Dedifferentiated amniotic fluid mesenchymal stem cell (primary cell): ENCODE data around the gene ZFPM1.
"Not testable (repeated sequence)": the region's sequence is repeated elsewhere in the genome, so short reads cannot be mapped to it uniquely, and the experiment has no call there.

Experiments
- DNase-seq: peaks from one replicate; pipeline ENCODE4 v3.0.0-alpha.2; 2016; ENCODE audit errors: extremely low spot score

The ZFPM1 gene

GRCh38 chr16:88466175-88466862 is 13.2 kb downstream of the ZFPM1 start:
- DNase-seq = no peak

- DNase-seq = no peak
Measured at GRCh38 chr16:88466949-88467348, 13.9 kb downstream of the ZFPM1 start.

GRCh38 chr16:88467541-88467944 is 14.5 kb downstream of the ZFPM1 start:
- DNase-seq = no peak

- no peak for DNase-seq
Measured at GRCh38 chr16:88468275-88469129, 15.4 kb downstream of the ZFPM1 start.

GRCh38 chr16:88469615-88470395 is 16.7 kb downstream of the ZFPM1 start:
- no peak for DNase-seq

GRCh38 chr16:88470396-88470680 is 17.3 kb downstream of the ZFPM1 start:
- not testable (repeated sequence) for DNase-seq

- not testable (repeated sequence) for DNase-seq
Measured at GRCh38 chr16:88470696-88471095, 17.6 kb downstream of the ZFPM1 start.

GRCh38 chr16:88471115-88471514 is 18.0 kb downstream of the ZFPM1 start:
- DNase-seq = no peak

- no peak for DNase-seq
Measured at GRCh38 chr16:88471575-88471974, 18.5 kb downstream of the ZFPM1 start.

GRCh38 chr16:88472069-88472468 is 19.0 kb downstream of the ZFPM1 start:
- DNase-seq = no peak

GRCh38 chr16:88472637-88473205 is 19.6 kb downstream of the ZFPM1 start:
- no peak for DNase-seq

GRCh38 chr16:88473666-88474534 is 20.8 kb downstream of the ZFPM1 start:
- DNase-seq = no peak

GRCh38 chr16:88475037-88475436 is 22.0 kb downstream of the ZFPM1 start:
- no peak for DNase-seq

- no peak for DNase-seq
Measured at GRCh38 chr16:88476203-88476602, 23.1 kb downstream of the ZFPM1 start.

GRCh38 chr16:88476817-88477397 is 23.8 kb downstream of the ZFPM1 start:
- no peak for DNase-seq

- no peak for DNase-seq
Measured at GRCh38 chr16:88477631-88478519, 24.8 kb downstream of the ZFPM1 start.

- DNase-seq = no peak
Measured at GRCh38 chr16:88478889-88479792, 26.1 kb downstream of the ZFPM1 start.
